HG02588 (cell line): ENCODE results near the gene COL5A3.
"Not testable (repeated sequence)": the region's sequence is repeated elsewhere in the genome, so short reads cannot be mapped to it uniquely, and the experiment has no call there.

ENCODE experiments used
- ATAC-seq: cut with Tn5 transposase; IDR thresholded peaks from one replicate; pipeline ENCODE4 v1.9.1; 2021; ENCODE audit warnings: mild to moderate bottlenecking, moderate library complexity; ENCODE audit not compliant: unreplicated experiment

COL5A3 gene

DNA sequence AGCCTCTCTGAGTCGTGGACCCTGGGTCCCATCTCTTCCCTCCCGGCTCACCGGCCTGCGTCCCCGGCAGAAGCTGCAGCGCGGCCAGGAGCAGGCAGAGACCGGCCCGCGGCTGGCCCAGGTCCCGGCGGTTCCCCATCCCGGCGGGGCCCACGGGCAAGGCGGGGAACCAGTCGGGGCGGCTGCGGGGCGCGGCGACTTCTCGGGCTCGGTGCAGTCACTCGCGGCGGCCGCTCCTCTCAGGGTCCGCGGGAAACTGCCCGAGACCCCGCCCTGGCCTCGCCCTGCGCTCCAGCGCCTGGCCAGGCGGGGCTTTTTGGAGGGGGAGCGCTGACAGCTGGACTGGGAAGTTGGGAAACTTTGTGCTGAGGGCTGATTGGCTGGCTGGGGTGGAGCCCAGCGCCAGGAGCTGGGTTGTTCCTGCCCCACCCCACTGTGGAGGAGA, at the start of gene COL5A3:
Gene COL5A3 (minus strand): TSS at position 258 of the 445 bp plus-strand sequence. CDS start 119 bp downstream, at position 139.
- no peak for ATAC-seq

DNA sequence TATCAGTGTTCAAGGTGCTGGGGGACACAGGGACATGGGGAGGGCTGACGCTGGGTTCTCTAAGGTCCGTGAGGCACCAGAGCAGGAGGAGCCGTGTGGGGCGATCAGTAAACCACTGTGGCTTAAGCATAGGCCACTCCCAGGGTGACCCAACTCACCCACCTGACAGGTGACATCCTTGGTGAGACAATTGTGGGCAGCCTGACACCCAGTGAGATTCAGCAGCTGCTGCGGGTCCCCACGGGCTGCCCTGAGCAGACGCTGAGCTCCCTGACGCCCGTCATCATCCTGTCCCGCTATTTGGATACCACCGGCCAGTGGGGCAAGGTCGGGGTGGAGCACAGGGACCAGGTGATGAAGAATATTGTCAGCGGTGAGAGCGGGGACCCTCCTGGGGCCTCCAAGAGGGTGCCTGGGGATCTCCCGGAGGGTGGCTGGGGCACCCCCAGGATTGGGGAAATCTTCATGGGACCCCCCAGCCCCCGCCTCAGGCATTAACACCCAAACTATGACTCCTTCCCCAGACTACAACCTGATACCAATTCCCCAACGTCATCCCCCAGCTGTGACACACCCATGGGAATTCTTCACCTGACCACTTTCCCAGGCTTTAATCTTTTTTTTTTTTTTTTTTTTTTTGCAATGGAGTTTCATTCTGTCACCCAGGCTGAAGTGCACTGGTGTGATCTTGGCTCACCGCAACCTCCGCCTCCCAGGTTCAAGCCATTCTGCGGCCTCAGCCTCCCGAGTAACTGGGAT, 42.5 kb upstream of the COL5A3 start:
- no peak for ATAC-seq

DNA sequence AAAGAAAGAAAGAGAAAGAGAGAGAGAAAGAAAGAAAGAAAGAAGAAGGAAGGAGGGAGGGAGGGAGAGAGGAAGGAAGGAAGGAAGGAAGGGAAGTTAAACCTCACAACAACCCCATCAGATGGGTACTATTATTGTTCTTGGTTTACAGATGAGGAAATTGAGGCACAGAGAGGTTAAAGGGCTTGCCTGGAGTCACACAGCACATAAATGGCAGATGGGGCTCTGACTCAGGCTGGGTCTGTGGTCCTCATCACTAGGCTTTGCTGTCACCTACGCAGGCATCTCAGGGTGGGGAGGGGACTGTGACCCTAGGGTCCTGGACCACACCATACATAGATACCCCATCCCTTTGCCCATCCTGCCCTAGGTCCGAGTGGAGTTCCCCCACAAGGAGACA, 39.3 kb upstream of the COL5A3 start:
- ATAC-seq: no peak

DNA sequence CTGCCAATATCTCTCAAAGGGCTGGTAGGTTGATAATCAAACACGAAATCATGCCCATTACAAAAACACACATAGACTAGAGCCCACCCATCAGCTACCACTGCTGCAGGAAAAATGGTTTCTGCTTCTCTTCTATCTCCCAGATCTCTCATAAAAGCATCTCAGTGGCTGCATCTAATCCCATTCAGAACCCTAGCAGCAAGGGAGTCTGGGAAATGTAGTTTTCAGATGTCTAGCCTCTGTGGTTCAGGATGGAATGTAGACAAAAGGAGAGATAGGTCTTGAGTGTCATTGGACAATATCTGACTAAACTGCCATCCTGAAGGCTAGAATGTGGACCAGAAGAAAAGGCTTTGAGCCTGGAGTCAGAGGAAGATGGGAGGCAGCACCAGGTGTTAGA, 35.1 kb upstream of the COL5A3 start:
- no peak for ATAC-seq

DNA sequence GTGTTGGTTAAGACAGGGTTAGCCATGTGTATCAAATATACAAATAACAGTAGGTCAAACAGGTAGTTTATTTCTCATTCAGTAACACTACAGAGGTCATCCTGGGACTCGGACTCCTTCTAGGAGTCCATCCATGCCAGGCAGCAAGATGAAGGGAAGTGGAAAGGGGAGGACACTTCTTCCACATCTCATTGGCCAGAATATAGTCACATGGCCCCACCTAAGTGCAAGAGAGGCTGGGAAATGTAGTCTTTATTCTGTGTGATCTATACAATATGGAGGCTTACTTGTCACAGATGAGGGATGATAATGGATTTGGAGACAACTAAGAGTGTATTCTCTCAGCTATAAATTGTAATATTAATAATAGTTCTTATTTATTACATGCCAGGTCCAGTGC, 34.1 kb upstream of the COL5A3 start:
- ATAC-seq: no peak

DNA sequence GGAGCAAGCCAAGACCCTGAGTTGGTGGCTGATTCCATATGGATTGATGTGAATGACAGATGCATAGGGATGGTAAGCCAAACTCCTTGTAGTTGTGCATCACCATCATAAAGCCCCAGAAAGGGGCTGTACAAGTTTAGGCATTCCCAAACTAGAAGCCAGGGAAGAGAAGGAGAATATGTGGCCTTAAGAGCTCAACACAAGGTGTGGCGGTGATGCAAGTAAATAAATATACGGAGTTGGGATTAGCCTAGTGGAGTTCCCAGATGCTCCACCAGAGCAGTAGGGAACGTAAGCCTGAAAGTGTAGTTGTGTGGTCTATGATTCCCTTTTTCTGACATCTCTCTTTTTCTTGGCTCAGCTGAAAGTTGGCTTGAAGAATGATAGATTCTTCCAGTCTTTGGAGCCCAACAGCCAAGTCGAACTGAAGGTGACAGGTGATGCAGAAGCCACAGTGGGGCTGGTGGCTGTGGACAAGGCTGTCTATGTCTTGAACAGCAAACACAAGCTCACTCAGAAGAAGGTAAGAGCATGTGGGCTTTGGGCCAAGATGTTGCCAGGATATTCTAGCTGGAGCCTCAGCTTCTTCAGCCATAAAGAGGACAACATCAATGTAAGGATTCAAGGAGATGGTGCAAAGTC, 33.1 kb upstream of the COL5A3 start:
- ATAC-seq: no peak

DNA sequence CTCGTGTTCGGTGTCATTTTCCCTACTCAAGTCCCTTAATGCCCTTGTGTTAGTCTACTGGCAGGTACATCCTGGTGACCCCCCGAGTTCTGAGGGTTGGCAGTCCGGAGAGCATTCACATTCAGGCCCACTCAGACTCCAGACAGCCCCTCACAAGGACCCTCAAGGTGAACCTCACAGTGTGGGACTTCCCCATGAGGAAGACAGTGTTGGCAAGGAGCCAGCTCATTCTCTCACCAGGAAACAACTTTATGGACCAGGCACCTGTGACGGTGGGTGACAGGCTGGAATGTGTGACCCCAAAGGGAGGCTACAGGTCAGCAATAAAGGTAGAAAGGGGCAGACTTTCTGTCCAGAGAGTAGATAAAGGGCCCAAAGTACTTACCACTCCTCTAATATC, 27.5 kb upstream of the COL5A3 start:
- no peak for ATAC-seq

DNA sequence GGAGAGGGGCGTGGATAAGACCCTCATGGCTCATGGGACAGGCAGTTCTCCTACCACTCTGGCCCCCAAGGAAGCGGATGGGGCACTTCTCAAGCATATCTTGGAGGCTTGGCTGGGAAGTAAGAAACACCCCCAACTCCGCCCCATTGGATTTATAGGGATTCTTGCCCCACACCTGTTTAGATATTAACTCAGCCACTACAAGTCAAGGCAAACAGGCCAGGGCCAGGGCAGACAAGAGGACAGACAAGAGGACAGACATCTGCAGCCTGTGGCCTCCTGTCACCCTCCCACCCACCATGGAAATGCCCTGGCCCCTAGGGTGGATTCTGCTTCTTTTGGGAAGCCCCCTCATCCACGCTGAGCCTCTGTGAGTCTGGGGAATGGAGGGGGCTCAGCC, 27.1 kb upstream of the COL5A3 start:
- no peak for ATAC-seq

DNA sequence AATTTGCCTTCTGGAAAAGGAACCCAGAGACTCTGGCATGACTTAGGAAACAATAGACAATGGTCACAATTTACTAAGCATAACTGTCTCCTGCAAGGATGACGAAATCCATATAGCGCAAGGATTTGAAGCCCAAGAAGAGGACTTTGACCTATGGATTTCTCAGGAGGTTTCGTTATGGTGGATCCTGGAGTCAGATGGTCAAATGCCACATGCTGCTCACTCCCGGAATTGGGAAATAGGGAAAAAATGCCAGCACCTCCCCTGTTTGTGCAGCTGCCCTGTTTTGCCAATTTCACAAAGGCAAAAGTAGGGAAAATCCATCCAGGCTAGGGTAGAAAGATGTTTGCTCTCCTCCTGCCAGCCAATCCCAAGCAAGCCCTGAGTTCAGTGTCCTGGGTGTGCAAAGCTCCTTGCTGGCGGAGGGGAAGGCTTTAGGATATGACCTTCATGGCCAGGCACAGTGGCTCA, 26.3 kb upstream of the COL5A3 start:
- ATAC-seq: no peak

DNA sequence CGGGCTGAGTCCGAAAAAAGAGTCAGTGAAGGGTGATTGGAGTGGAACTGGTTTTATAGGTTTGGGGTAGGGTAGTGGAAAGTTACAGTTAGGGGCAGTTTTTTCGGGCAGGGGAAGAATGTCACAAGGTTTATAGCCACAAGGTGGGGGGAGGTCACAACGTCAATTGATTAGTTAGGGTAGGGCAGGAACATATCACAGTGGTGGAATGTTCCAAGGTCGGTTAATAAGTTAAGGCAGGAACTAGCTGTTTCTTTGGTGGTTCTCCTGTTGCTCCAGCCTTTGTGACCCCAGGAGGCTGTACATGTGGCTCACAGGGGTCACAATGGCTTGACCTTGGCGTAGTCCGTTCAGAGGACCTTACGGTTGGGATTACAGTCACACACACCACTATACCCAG, 23.3 kb upstream of the COL5A3 start:
- no peak for ATAC-seq

DNA sequence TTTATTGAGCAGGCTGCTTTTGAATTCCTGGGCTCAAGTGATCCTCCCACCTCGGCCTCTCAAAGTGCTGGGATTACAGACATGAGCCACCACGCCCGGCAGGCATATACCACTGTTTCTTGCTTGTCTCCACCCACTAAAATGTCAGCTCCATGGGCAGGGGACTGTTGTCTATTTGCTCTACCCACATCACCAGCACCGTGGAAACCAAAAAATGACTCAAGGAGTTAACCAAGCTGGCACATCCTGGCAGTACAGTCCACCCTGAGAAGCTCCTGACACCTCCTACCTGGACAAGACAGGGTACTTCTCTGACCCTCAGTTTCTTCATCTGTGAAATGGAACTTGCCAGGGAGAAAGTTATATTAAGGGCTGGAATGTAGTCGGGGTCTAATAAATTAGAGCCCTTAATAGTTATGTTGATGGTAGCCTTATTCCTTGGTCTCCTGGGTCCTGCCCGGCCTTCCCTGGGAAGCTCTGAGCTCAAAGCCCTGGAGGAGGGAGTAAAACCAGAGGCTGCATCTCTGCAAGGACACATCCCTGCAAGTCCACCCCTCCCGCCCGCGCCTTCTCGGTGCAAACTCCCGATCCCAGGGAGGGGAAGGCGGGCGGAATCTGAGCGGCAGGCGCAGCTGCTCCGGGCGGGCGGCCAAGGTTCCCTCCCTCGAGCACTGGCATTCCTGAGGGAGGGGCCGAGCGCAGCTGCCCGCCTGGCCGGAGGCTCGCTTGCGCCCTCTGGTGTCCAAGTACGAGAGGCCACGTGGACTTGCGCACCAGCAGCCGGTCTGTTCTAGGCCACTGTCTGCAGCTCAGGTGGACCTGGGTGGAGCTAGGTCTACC, 17.1 kb upstream of the COL5A3 start:
- peak; percentile 59 for ATAC-seq

DNA sequence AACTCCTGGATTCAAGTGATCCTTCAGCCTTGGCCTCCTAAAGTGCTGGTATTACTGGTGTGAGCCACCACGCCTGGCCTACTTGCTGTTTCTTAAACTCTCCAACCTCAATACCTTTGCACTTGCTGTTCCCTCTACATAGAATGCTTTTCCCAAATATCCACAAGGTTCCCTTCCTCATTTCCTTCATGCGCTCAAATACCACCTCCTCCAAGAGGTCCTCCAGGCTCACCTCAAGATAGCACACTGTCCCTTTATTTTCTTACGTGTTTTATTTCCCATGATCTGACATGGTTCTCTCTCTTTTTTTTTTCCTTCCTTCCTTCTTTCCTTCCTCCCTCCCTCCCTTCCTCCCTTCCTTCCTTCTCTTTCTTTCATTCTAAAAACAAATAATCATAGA, 16.4 kb upstream of the COL5A3 start:
- no peak for ATAC-seq

DNA sequence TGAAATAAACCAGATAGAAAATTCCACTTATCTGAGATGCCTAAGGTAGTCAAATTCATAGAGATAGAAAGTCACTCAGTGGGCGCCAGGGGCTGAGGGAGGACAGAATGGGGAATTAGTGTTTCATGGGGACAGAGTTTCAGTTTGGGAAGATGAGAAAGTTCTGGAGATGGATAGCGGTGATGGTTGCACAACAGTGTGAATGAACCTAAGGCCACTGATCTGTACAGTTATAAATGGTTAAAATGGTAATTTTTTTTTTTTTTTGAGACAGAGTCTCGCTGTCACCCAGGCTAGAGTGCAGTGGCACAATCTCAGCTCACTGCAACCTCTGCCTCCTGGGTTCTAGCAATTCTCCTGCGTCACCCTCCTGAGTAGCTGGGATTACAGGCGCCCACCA, 12.8 kb upstream of the COL5A3 start:
- ATAC-seq: not testable (repeated sequence)

DNA sequence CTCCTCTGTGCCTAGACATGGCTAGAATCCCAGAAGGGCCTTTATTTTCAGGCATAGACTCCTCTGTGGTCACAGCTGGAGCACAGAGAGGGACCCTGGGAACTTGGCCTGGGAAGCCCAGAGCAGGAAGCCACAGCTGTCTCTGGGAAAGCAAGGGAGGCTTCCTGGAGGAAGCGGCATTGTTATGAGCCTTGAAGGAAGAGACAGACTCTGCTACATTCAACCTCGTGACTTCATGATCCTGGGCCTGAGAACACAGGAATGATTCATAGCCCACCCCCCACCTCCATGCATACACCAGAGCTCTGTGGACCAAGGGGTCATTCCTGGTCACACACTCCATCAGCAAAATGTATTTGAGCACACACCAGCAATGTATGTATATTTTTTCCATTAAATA, 11.6 kb upstream of the COL5A3 start:
- ATAC-seq: no peak

DNA sequence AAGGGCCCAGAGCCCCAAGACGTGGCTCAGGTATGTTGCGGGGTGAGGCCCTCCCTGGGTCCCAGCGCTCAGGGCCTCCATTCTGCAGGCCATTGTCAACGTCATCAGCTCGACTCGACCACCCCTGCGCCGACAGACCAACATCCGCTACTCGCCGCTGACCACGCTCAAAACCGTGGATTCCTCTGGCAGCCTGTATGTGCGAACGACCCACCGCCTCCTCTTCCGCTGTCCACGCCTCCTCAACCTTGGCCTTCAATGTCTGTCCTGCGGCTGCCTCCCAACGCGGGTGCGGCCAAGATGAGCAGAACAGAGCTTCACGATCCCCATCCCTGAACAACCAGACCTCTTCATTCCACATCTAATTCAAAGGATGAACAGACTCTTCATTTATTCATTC, 11.1 kb upstream of the COL5A3 start:
- ATAC-seq: no peak

DNA sequence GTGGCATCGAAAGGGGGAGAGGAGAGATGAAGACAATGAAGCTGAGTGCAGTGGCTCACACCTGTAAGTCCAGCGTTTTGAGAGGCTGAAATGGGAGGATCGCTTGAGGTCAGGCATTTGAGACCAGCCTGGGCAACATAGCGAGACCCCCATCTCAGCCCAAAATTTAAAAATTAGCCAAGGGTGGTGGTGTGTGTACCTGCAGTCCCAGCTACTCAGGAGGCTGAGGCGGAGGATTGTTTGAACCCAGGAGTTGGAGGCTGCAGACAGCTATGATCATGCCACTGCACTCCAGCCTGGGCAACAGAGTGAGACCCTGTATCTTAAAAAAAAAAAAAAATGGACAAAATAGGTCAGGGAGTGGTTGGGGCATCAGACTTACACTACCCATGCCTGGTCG, 10.5 kb upstream of the COL5A3 start:
- ATAC-seq: no peak

DNA sequence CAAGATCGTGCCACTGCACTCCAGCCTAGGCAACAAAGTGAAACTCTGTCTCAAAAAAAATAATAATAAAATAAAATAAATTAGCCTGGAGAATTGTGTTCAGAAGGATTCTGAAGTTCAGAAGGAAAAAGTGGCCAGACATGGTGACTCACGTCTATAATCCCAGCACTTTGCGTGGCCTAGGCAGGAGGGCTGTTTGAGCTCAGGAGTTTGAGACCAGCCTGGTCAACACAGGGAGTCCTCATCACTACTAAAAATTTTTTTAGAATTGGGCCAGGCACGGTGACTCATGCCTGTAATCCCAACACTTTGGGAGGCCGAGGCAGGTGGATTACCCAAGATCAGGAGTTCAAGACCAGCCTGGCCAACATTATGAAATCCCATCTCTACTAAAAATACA, 8.9 kb upstream of the COL5A3 start:
- no peak for ATAC-seq

DNA sequence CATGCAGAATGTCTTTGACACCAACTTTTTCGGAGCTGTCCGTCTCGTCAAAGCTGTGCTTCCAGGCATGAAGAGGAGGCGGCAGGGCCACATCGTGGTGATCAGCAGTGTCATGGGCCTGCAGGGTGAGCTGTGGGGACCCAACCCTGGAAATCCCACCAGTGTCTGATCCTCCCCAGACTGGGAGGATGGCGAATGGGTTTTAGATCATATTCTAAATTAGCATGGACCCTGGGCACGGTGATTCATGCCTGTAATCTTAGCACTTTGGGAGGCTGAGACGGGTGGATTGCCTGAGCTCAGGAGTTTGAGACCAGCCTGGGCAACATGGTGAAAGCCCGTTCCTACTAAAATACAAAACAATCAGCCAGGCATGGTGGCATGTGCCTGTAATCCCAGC, 8.5 kb upstream of the COL5A3 start:
- no peak for ATAC-seq

DNA sequence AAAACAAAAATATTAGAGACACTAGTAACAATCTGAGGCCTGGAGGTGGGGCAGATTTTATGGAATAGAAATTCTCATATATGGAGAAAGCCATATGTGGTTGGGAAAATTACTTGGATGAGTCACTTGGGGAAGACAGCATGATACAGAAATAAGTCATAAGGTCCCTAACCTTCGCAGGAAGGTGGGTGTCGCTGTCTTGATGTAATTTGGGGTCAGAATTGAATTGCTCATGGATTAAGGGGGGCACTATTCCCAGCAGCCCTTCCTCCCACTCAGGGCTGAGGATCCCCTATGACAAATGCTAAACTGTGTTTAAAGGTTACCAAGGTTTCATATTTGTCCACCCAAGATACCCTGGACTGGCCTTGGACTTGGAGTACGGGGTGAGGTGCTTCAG, 8.0 kb upstream of the COL5A3 start:
- no peak for ATAC-seq

DNA sequence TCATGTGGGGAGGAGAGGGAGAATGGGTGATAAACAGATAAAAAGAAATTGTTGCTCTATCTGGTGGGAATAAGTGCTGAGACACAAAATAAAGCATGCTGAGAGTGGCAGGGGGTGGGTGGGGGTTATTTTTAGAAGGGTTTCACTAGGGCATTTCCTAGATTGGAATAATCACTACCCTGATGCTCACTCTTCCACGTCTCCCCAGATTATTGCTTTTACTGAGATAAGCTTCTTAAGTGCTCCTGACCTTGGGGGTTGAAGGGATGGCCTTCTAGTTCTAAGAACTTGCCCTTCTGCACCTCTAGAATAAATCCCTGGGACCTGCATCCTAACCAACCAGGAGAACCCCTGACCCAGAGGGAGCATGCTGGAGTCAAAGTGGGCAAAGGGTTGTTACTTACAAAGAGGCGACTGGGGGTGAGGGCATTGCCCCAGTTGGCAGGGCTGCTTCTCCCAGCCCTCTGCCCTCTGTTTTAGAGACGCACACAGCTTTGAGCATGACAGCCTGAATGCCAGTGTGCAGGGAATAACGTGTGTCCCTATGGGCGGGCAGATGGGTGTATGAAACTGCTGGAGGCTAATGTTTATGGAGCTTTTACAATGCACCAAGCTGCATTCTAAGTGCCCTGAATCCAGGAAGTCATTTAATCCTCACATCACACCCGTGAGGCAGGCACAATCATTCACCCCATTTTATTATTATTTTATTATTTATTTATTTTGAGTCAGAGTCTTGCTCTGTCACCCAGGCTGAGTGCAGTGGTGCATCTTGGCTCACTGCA, 3.7 kb upstream of the COL5A3 start:
- no peak for ATAC-seq

DNA sequence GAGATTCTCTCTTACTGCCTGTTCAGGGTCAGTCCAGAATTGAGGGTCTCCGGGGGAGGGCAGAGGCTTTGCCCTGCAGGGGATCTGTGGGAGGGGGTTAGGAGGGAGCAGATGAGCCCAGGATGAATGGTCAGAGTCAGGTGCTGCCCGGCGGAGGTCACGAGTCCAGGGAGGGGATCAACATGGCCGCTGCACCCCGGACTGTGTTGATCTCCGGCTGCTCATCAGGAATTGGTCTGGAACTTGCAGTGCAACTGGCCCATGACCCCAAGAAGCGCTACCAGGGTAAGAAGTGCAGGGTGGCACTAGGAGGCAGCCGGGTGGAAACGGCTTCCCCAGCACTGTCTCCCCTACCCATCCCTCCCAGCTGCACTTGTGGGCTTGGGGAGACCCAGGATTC, 3.0 kb upstream of the COL5A3 start, which contains the start of gene RDH8:
Gene RDH8 (plus strand): TSS at position 168 of the 400 bp plus-strand sequence. CDS start 15 bp downstream, at position 183.
- no peak for ATAC-seq
